Measurements from ENCODE around the gene PDE9A. TPM values are rescaled to one million over a fixed set of nuclear protein-coding genes. Genes with fewer than 3 reads are reported as not detected.

PDE9A gene
- polyA plus RNA-seq, 2 of the 4 experiments (the other 2 are of a cell fraction): 1.3 to 3.1 TPM

DNA sequence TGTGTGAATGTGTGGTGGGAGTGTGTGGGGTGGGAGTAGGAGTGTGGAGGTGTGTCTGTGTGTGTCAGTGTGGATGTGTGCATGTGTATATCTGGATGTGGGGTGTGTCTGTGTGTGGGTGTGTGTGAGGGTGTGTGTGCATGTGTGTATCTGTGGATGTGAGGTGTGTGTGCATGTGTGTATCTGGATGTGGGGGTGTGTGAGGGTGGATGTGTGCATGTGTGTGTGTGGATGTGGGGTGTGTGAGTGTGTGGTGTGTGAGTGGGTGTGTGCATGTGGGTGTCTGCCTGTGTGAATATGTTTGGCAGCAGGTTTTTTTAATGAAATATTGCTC is 106.1 kb downstream of the PDE9A start:
- H3K4me2 ChIP-seq: no peak overlapping the region
- no peaks in the 10 kb centered on the region for H3K9me3 ChIP-seq
- ChIA-PET POLR2A (no interaction called here), CTCF (no interaction called here)
- FAIRE-seq (no peak), DNase-seq (ENCODE audit: low read depth in 1 of 2, low spot score in 1 of 2) (no peak), ATAC-seq (no peak)
- no peak overlapping the region for H3K27ac ChIP-seq
- TF ChIP-seq ESRRA (IDR thresholded peaks at IDR 0.05; ENCODE audit: borderline replicate concordance, low read length) (no peak), CEBPB (IDR thresholded peaks at IDR 0.05) (no peak), ZNF302 (CRISPR knock-in tag; IDR thresholded peaks at IDR 0.05) (no peak), TFCP2L1 (CRISPR knock-in tag; IDR thresholded peaks at IDR 0.05) (no peak), ZC3H11A (IDR thresholded peaks at IDR 0.05) (no peak), MYC (IDR thresholded peaks at IDR 0.05; ENCODE audit: borderline replicate concordance, low read length) (no peak), ZSCAN20 (CRISPR knock-in tag; IDR thresholded peaks at IDR 0.05) (no peak), HEYL (CRISPR knock-in tag; IDR thresholded peaks at IDR 0.05) (no peak), ZFP36 (IDR thresholded peaks at IDR 0.05; ENCODE audit: borderline replicate concordance, partially characterized antibody) (no peak), FOXS1 (CRISPR knock-in tag; IDR thresholded peaks at IDR 0.05) (no peak), JUNB (IDR thresholded peaks at IDR 0.05) (no peak), RAD21 (conservative IDR thresholded peaks at IDR 0.05 in 1 of 2, IDR thresholded peaks at IDR 0.05 in 1 of 2) (no peak)
- TF ChIP-seq, protein P1, sequence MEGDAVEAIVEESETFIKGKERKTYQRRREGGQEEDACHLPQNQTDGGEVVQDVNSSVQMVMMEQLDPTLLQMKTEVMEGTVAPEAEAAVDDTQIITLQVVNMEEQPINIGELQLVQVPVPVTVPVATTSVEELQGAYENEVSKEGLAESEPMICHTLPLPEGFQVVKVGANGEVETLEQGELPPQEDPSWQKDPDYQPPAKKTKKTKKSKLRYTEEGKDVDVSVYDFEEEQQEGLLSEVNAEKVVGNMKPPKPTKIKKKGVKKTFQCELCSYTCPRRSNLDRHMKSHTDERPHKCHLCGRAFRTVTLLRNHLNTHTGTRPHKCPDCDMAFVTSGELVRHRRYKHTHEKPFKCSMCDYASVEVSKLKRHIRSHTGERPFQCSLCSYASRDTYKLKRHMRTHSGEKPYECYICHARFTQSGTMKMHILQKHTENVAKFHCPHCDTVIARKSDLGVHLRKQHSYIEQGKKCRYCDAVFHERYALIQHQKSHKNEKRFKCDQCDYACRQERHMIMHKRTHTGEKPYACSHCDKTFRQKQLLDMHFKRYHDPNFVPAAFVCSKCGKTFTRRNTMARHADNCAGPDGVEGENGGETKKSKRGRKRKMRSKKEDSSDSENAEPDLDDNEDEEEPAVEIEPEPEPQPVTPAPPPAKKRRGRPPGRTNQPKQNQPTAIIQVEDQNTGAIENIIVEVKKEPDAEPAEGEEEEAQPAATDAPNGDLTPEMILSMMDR (IDR thresholded peaks at IDR 0.05): no peak
- TF ChIP-seq, protein P2, sequence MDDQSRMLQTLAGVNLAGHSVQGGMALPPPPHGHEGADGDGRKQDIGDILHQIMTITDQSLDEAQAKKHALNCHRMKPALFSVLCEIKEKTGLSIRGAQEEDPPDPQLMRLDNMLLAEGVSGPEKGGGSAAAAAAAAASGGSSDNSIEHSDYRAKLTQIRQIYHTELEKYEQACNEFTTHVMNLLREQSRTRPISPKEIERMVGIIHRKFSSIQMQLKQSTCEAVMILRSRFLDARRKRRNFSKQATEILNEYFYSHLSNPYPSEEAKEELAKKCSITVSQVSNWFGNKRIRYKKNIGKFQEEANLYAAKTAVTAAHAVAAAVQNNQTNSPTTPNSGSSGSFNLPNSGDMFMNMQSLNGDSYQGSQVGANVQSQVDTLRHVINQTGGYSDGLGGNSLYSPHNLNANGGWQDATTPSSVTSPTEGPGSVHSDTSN (IDR thresholded peaks at IDR 0.05): no peak
- TF ChIP-seq, protein P3, sequence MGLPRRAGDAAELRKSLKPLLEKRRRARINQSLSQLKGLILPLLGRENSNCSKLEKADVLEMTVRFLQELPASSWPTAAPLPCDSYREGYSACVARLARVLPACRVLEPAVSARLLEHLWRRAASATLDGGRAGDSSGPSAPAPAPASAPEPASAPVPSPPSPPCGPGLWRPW (IDR thresholded peaks at IDR 0.05): no peak
- TF ChIP-seq, protein P4, sequence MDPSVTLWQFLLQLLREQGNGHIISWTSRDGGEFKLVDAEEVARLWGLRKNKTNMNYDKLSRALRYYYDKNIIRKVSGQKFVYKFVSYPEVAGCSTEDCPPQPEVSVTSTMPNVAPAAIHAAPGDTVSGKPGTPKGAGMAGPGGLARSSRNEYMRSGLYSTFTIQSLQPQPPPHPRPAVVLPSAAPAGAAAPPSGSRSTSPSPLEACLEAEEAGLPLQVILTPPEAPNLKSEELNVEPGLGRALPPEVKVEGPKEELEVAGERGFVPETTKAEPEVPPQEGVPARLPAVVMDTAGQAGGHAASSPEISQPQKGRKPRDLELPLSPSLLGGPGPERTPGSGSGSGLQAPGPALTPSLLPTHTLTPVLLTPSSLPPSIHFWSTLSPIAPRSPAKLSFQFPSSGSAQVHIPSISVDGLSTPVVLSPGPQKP (IDR thresholded peaks at IDR 0.05; ENCODE audit: low read depth, low read length): no peak
- TF ChIP-seq, protein P5, sequence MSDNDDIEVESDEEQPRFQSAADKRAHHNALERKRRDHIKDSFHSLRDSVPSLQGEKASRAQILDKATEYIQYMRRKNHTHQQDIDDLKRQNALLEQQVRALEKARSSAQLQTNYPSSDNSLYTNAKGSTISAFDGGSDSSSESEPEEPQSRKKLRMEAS (IDR thresholded peaks at IDR 0.05): no peak
- TF ChIP-seq, protein P6, sequence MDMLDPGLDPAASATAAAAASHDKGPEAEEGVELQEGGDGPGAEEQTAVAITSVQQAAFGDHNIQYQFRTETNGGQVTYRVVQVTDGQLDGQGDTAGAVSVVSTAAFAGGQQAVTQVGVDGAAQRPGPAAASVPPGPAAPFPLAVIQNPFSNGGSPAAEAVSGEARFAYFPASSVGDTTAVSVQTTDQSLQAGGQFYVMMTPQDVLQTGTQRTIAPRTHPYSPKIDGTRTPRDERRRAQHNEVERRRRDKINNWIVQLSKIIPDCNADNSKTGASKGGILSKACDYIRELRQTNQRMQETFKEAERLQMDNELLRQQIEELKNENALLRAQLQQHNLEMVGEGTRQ (IDR thresholded peaks at IDR 0.05): no peak
- H3K4me1 ChIP-seq: no peaks in the 10 kb centered on the region
- no peak overlapping the region for H3K4me3 ChIP-seq

DNA sequence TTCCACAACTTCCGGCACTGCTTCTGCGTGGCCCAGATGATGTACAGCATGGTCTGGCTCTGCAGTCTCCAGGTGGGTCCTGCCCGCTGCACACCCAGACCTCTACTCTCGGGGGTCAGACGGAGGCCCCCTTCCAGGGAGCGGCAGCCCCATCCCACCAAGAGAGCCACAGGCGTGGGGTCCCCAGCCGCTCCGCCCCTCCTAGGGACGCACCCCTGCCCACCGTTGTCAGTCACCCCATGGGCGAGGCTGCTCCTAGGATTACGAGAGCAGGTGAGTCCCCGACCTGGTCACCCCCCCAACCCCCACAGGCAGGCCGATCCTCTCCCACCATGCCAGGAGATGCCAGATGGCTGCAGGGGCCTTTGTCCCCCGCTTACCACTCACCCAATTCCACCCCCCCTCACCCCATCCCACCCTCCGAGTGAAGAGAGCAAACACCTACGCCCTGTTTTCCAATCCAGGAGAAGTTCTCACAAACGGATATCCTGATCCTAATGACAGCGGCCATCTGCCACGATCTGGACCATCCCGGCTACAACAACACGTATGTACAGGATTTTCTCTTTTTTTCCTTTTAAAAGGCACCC is 107.0 kb downstream of the PDE9A start:
- no peak overlapping the region for H3K27ac ChIP-seq
- H3K9me3 ChIP-seq: no peaks in the 10 kb centered on the region
- no peak for DNase-seq (ENCODE audit: low read depth in 1 of 2, low spot score in 1 of 2)
- H3K4me2 ChIP-seq: no peak overlapping the region
- ChIA-PET POLR2A (no interaction called here), CTCF (no interaction called here)
- FAIRE-seq: no peak
- no peak for TF ChIP-seq TP53 (CRISPR knock-in tag; IDR thresholded peaks at IDR 0.05)
- TF ChIP-seq ZFP36 (IDR thresholded peaks at IDR 0.05; ENCODE audit: borderline replicate concordance, partially characterized antibody): no peak
- no peak for ATAC-seq
- 82% methylated on average over 15 of the region's 23 CpGs for WGBS (ENCODE audit: missing lambda C conversion rate)
- no peak overlapping the region for H3K4me3 ChIP-seq
- H3K4me1 ChIP-seq: no peaks in the 10 kb centered on the region

Data from A549 (cell line).